ENCODE results near the gene LTBP1. TPM values are rescaled to one million over a fixed set of nuclear protein-coding genes. Genes with fewer than 3 reads are reported as not detected.

LTBP1 gene
- total RNA-seq, 1 experiment from 2014 or later, result 119 TPM

DNA sequence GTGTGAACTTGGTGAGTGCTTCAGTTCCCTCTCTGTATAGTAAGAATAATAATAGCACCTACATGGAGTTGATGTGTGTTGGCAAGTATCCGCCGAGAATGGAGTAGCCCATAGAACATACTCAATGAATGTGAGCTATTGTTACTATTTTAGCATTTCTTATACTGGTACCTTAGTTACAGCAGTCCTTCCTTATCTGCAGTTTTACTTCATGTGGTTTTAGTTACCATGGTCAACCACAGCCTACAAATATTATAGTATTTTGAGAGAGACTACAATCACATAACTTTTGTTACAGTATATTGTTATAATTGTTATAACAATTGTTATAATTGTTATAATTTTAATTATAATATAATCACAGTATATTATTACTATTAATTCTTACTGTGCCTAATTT, 377.2 kb downstream of the LTBP1 start:
- peaks cover 4% of the 10 kb centered on the region for H3K4me1 Mint-ChIP-seq (ENCODE audit: insufficient read depth, unreplicated experiment)
- intact Hi-C loops (cut with micrococcal nuclease), result no loop called here
- H3K36me3 Mint-ChIP-seq (ENCODE audit: insufficient read depth, unreplicated experiment), result peaks cover 26% of the 10 kb centered on the region
- TF ChIP-seq, protein P1, sequence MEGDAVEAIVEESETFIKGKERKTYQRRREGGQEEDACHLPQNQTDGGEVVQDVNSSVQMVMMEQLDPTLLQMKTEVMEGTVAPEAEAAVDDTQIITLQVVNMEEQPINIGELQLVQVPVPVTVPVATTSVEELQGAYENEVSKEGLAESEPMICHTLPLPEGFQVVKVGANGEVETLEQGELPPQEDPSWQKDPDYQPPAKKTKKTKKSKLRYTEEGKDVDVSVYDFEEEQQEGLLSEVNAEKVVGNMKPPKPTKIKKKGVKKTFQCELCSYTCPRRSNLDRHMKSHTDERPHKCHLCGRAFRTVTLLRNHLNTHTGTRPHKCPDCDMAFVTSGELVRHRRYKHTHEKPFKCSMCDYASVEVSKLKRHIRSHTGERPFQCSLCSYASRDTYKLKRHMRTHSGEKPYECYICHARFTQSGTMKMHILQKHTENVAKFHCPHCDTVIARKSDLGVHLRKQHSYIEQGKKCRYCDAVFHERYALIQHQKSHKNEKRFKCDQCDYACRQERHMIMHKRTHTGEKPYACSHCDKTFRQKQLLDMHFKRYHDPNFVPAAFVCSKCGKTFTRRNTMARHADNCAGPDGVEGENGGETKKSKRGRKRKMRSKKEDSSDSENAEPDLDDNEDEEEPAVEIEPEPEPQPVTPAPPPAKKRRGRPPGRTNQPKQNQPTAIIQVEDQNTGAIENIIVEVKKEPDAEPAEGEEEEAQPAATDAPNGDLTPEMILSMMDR (IDR thresholded peaks at IDR 0.05; ENCODE audit: unreplicated experiment), result no peak
- H3K27me3 Mint-ChIP-seq (ENCODE audit: insufficient read depth, unreplicated experiment), result no peaks in the 10 kb centered on the region
- H3K27ac Mint-ChIP-seq (ENCODE audit: low read depth, unreplicated experiment), result no peak overlapping the region
- BruUV-seq (replicated peaks), result no TSS peak
- CTCF ChIA-PET, result no interaction called here
- POLR2A ChIA-PET, result no interaction called here
- no peaks in the 10 kb centered on the region for H3K9me3 Mint-ChIP-seq (ENCODE audit: unreplicated experiment)
- DNase-seq (ENCODE audit: unreplicated experiment), result no peak
- H3K4me3 Mint-ChIP-seq (ENCODE audit: unreplicated experiment), result no peak overlapping the region

DNA sequence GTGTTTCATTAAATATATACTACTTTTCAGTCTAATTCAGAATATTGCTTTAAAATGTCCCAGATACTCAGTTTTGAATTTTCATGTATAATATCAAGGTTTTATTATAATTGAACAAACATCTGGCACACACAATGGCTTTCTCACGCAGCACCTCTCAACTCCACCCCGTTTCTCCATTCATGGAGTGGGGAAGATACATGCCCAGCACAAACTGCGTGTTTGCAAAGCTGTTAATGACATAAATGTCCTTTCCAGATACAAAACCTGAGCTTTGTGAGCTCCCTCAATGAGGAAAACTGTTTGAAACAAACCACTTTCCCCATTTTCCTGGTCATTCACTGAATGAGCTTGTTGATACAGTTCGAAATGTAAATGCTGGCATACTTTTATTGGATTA, 379.3 kb downstream of the LTBP1 start:
- BruUV-seq (replicated peaks), result no TSS peak
- ChIA-PET POLR2A (no interaction called here), CTCF (no interaction called here)
- no peak for DNase-seq (ENCODE audit: unreplicated experiment)
- Mint-ChIP-seq H3K4me3 (ENCODE audit: unreplicated experiment) (no peak overlapping the region), H3K36me3 (ENCODE audit: insufficient read depth, unreplicated experiment) (peaks cover 12% of the 10 kb centered on the region), H3K9me3 (ENCODE audit: unreplicated experiment) (no peaks in the 10 kb centered on the region), H3K4me1 (ENCODE audit: insufficient read depth, unreplicated experiment) (peaks cover 4% of the 10 kb centered on the region), H3K27ac (ENCODE audit: low read depth, unreplicated experiment) (no peak overlapping the region), H3K27me3 (ENCODE audit: insufficient read depth, unreplicated experiment) (no peaks in the 10 kb centered on the region)
- intact Hi-C loops (cut with micrococcal nuclease), result no loop called here
- TF ChIP-seq, protein P1 (IDR thresholded peaks at IDR 0.05; ENCODE audit: unreplicated experiment), result no peak

DNA sequence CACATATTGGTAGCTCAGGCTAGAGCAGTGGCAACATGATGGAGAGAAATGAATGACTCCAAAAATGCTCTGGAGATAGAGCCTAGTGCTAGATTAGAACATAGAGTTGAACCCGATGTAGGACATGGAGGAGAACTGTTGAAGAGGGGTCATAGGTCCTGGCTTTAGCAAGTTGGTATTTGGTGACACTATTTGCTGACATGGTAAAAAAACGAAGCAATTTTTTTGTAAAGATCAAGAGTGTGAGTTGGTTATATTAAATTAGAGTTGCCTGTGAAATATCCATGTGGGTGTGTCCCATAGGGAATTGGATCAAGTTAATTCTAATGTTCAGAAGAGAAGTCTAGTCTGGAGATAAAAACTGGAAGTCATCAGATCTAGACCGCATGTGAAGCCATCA, 386.7 kb downstream of the LTBP1 start:
- CTCF ChIA-PET, result no interaction called here
- no TSS peak for BruUV-seq (replicated peaks)
- Mint-ChIP-seq H3K9me3 (ENCODE audit: unreplicated experiment) (no peaks in the 10 kb centered on the region), H3K27ac (ENCODE audit: low read depth, unreplicated experiment) (no peak overlapping the region), H3K4me1 (ENCODE audit: insufficient read depth, unreplicated experiment) (no peaks in the 10 kb centered on the region), H3K4me3 (ENCODE audit: unreplicated experiment) (no peak overlapping the region), H3K36me3 (ENCODE audit: insufficient read depth, unreplicated experiment) (peaks cover 16% of the 10 kb centered on the region), H3K27me3 (ENCODE audit: insufficient read depth, unreplicated experiment) (no peaks in the 10 kb centered on the region)
- TF ChIP-seq, protein P1 (IDR thresholded peaks at IDR 0.05; ENCODE audit: unreplicated experiment), result no peak
- intact Hi-C loops (cut with micrococcal nuclease), result no loop called here
- no peak for DNase-seq (ENCODE audit: unreplicated experiment)
- POLR2A ChIA-PET, result no interaction called here

DNA sequence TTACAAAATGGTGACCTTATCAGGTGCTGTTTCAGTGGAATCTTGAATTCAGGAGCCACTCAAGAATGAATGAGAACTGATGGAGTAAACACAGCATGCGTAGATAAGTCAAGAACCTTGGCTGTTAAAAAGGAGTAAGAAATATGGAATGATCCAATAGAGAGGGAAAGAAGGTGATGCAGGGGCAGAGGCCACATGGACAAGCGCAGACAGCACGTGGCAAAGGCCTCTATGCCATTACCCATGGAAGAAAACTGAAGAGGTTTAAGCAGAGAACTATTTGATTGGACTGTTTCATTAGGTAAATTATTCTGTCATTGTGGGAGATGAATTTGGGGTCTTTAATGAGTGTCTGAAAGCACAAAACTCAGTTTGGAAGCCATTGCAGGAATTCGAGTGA, 387.3 kb downstream of the LTBP1 start:
- intact Hi-C loops (cut with micrococcal nuclease), result no loop called here
- DNase-seq (ENCODE audit: unreplicated experiment), result no peak
- CTCF ChIA-PET, result no interaction called here
- Mint-ChIP-seq H3K9me3 (ENCODE audit: unreplicated experiment) (no peaks in the 10 kb centered on the region), H3K4me1 (ENCODE audit: insufficient read depth, unreplicated experiment) (no peaks in the 10 kb centered on the region), H3K27ac (ENCODE audit: low read depth, unreplicated experiment) (no peak overlapping the region), H3K27me3 (ENCODE audit: insufficient read depth, unreplicated experiment) (no peaks in the 10 kb centered on the region), H3K4me3 (ENCODE audit: unreplicated experiment) (no peak overlapping the region), H3K36me3 (ENCODE audit: insufficient read depth, unreplicated experiment) (peaks cover 18% of the 10 kb centered on the region)
- TF ChIP-seq, protein P1 (IDR thresholded peaks at IDR 0.05; ENCODE audit: unreplicated experiment), result no peak
- no TSS peak for BruUV-seq (replicated peaks)
- POLR2A ChIA-PET, result interaction anchor here (0.6 kb wide), 1 partner anchor 82 kb away, joined by 3 read pairs; no protein-coding TSS in a partner anchor

Measured in MCF 10A (cell line).